RCC 7860 (cell line): Measurements from ENCODE around the gene LRRC59.
A peak's percentile ranks its signal among the peaks of the same experiment; 100 is the strongest.

Experiments used
- DNase-seq: peaks from one replicate; pipeline ENCODE4 v3.0.0-alpha.2; 2015; ENCODE audit warnings: low spot score
- FAIRE-seq: peaks from 2 replicates; lab custom pipeline; 2012; peaks lifted over from hg19 to GRCh38; lab: Jason Lieb, UNC

The LRRC59 gene

DNA sequence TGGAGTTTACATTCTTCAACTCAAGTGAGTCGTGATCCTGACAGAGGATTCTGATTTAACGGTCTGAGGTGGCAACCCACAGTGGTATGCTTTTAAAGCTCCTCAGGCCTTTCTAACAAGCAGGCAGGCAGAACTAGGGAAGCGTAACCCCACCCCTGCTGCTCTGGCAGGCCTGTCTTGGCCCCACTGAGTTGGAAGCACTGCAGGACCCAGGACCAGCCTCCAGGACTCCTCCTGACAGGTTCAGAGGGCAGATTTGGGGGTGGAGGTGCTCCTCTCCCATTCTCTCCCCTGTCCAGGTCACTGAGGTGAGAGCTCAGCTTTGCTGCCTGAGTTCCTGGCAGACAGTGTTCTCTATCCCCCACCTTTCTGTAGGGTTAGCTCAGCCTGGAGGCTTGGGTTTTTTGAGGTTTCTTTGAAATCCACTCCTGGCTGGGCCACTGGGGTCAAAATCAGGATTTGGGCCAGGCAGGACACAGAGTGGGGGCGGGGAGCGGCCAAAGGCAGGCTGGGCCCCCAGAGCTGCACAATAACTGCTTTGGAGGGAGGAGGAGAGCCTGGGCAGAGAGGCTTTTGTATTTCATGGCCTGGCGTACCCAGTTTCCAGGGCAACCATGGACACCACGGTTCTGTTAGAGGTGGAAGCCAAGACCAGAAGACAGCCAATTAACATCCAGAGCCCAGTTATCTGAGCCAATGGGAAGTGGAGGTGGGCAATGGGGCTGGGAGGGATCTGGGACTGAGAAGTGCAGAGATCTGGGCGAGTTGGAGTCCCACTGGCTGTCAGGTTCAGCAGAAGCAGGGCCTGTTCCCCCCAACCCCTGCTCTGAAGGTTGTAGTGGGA, 33.9 kb downstream of the LRRC59 start:
- DNase-seq (no peak), FAIRE-seq (no peak)

DNA sequence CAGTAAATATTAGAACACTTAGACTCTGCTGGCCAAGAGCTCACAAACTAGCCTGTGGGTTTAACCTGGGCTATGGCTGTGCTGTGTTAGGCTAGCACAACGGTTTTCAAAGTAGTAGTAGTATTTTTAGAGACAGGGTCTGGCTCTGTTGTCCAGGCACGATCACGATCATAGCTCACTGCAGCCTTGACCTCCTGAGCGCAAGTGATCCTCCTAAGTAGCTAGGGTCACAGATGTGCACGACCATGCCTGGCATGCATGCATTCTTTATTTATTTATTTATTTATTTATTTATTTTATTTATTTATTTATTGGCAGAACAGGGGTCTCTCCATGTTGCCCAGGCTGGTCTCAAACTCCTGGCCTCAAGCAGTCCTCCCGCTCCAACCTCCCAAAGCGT, 34.7 kb downstream of the LRRC59 start:
- no peak for FAIRE-seq
- no peak for DNase-seq

- peak; percentile 39 for DNase-seq
- no peak for FAIRE-seq
Observed at GRCh38 chr17:50361561-50362480, 35.5 kb downstream of the LRRC59 start.

GRCh38 chr17:50360486-50361115, 36.7 kb downstream of the LRRC59 start:
- FAIRE-seq (no peak), DNase-seq (no peak)

DNA sequence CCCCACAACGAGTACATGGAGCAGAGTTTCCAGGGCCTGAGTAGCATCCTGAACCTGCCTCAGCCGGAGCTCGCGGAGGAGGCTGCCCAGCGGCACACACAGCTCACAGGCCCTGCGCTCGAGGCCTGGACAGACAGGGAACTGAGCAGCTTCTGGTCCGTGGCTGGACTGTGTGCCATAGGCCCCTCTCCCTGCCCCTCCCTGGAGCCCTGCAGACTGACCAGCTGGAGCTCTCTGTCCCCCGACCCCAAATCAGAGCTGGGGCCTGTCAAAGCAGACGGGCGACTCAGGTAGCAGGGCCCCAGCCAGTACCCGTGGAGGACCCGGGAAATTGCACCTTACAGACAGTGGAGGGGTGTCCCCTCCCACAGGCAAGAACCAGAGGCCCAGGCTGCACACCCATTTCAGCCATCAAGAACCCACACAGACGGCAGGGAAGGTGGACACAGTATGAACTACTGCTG, 37.3 kb downstream of the LRRC59 start:
- DNase-seq (no peak), FAIRE-seq (no peak)

- DNase-seq (no peak), FAIRE-seq (no peak)
Observed at GRCh38 chr17:50359005-50359699, 38.2 kb downstream of the LRRC59 start.

DNA sequence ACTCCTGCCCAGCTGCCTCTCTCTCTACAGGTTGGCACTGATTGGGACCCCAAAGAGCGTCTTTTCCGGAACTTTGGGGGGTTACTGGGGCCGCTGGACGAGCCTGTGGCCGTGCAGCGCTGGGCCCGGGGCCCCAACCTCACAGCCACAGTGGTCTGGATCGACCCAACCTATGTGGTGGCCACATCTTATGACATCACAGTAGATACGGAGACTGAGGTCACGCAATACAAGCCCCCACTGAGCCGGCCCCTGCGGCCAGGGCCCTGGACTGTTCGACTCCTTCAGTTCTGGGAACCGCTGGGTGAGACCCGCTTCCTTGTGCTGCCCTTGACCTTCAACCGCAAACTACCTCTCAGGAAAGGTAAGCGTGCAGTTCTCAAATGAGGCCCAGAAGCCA, 39.1 kb downstream of the LRRC59 start:
- DNase-seq (no peak), FAIRE-seq (no peak)

- FAIRE-seq (no peak), DNase-seq (no peak)
Observed at GRCh38 chr17:50356892-50357510, 40.3 kb downstream of the LRRC59 start.

GRCh38 chr17:50356418-50356817, 40.9 kb downstream of the LRRC59 start:
- FAIRE-seq: no peak
- no peak for DNase-seq

- no peak for FAIRE-seq
- no peak for DNase-seq
Observed at GRCh38 chr17:50355701-50356341, 41.5 kb downstream of the LRRC59 start.

GRCh38 chr17:50355336-50355700, 42.0 kb downstream of the LRRC59 start:
- FAIRE-seq: no peak

GRCh38 chr17:50354776-50355175, 42.5 kb downstream of the LRRC59 start:
- DNase-seq (no peak), FAIRE-seq (no peak)

More at GRCh38 chr17:50355336-50355700, 42.0 kb downstream of the LRRC59 start:
- DNase-seq: no peak

- DNase-seq (no peak), FAIRE-seq (no peak)
Observed at GRCh38 chr17:50354198-50354597, 43.1 kb downstream of the LRRC59 start.

- DNase-seq: no peak
- no peak for FAIRE-seq
Observed at GRCh38 chr17:50353600-50354195, 43.6 kb downstream of the LRRC59 start.

DNA sequence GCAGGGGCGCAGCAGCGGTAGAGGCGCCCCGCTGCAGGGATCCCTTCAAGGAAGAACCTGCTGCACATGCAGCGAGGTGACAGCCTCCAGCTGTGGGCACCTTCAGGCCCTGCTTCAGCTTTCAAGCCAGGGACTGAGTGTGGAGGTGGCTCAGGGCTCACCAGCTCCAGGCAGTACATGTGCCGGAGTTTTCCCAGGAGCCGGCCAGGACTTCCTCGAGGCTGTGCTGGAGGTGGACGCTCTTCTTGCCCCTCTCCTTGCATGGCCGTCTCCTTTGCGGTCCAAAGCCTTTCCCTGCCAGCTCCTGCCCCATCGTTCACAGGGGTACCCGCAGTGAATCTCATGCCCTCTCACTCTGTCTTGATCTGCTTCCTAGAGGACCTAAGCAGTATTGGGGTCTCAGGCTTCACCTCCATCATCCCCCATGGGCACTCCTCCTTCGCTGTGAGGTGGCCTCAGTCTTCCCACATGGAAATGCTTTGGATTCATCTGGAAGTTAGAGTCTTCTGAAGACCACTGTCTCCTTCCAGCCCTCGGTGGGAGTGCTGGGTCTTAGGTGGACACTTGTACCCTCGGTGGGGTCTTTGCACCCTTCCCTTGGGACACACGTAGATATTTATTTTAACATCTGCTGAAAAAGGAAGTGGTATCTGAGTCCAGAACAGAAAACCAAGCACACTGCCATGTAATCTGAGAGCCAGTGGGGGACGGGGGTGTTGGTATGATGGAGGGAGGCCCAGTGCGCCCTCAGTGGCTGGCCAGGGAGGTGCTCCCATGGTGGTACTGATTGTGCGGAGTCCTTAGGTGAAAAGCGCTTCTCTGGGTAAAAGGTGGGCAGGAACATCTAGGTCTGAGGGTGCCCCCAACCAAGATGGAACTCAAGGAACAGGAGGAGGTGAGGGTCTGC, 44.4 kb downstream of the LRRC59 start:
- DNase-seq (no peak), FAIRE-seq (no peak)

- DNase-seq (no peak), FAIRE-seq (no peak)
Observed at GRCh38 chr17:50352072-50352692, 45.1 kb downstream of the LRRC59 start.

DNA sequence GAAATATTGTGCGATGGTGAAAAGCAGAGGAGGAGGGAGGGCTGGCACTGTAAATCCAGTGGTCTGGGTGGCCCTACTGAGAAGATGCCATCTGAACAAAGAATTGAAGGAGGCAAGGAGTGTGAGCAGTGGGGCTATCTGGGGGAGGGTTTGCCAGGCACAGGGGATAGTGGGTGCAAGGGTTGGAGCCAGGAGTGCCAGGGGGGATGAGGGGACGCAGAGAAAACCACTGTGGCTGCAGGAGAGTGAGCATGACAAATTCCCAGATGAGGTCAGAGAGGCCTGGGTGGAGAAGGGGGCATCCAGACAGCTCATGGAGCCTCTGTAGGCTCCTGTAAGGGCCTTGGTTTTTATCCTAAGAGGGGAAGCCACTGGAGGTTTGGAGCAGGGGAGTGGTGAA, 46.6 kb downstream of the LRRC59 start:
- FAIRE-seq (no peak), DNase-seq (no peak)

- no peak for FAIRE-seq
- DNase-seq: no peak
Observed at GRCh38 chr17:50349243-50349600, 48.1 kb downstream of the LRRC59 start.
